NCI-H1436 (cell line): ENCODE results near the gene RTN1.

Experiments used
- DNase-seq: peaks from one replicate; lab custom pipeline; 2025; lab: John Stamatoyannopoulos, UW

The RTN1 gene

DNA sequence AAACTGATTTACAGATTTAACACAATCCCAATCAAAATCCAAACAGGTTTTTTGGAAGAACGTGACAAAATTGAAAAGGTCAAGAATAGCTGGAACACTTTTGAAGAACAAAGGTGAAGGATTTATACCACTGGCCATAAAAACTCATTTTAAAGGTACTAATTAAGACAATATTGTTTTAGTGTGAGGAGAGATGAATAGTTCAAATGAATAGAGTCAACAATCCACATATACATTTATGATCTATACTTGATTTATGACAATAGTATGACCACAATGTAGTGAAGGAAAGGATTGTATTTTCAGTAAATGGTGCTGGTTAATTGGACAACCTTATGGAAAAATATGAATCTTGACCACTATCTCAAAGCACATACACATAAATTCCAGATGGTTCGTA lies 323.3 kb downstream of the RTN1 start:
- no peak for DNase-seq
